Keratinocyte (primary cell): ENCODE results near the gene UBE2I.

ENCODE experiments used
- EZH2 ChIP-seq: IDR thresholded peaks from one replicate; pipeline ENCODE4 v1.6.1; 2012; ENCODE audit warnings: inconsistent platforms, mild to moderate bottlenecking, low read length, moderate library complexity
- TF ChIP-seq, protein P1 (sequence below), 3 experiments: IDR thresholded peaks in 1 of 3; conservative IDR thresholded peaks in 1 of 3; optimal IDR thresholded peaks in 1 of 3; 2 replicates in 2 of 3; 3 replicates in 1 of 3; pipeline versions ENCODE3 to v1.5.1; 2011; ENCODE audit warnings: low read length in 3 of 3, mild to moderate bottlenecking in 3 of 3, moderate library complexity in 2 of 3, control low read depth in 1 of 3, inconsistent platforms in 1 of 3; ENCODE audit not compliant: insufficient read depth in 2 of 3; ENCODE audit errors: extremely low read depth in 1 of 3

GRCh38 chr16:1331712-1332617 is 22.5 kb downstream of the UBE2I start:
- TF ChIP-seq, protein P1, sequence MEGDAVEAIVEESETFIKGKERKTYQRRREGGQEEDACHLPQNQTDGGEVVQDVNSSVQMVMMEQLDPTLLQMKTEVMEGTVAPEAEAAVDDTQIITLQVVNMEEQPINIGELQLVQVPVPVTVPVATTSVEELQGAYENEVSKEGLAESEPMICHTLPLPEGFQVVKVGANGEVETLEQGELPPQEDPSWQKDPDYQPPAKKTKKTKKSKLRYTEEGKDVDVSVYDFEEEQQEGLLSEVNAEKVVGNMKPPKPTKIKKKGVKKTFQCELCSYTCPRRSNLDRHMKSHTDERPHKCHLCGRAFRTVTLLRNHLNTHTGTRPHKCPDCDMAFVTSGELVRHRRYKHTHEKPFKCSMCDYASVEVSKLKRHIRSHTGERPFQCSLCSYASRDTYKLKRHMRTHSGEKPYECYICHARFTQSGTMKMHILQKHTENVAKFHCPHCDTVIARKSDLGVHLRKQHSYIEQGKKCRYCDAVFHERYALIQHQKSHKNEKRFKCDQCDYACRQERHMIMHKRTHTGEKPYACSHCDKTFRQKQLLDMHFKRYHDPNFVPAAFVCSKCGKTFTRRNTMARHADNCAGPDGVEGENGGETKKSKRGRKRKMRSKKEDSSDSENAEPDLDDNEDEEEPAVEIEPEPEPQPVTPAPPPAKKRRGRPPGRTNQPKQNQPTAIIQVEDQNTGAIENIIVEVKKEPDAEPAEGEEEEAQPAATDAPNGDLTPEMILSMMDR (optimal IDR thresholded peaks at IDR 0.05 in 1 of 3, IDR thresholded peaks at IDR 0.05 in 1 of 3, conservative IDR thresholded peaks at IDR 0.05 in 1 of 3; ENCODE audit: extremely low read depth in 1 of 3, insufficient read depth in 2 of 3, low read length in 3 of 3): no peak
- peak; percentile 24 for TF ChIP-seq EZH2
